Measurements from ENCODE around the gene FAM110C.
"Not testable (repeated sequence)": the region's sequence is repeated elsewhere in the genome, so short reads cannot be mapped to it uniquely, and the experiment has no call there.

The FAM110C gene

DNA sequence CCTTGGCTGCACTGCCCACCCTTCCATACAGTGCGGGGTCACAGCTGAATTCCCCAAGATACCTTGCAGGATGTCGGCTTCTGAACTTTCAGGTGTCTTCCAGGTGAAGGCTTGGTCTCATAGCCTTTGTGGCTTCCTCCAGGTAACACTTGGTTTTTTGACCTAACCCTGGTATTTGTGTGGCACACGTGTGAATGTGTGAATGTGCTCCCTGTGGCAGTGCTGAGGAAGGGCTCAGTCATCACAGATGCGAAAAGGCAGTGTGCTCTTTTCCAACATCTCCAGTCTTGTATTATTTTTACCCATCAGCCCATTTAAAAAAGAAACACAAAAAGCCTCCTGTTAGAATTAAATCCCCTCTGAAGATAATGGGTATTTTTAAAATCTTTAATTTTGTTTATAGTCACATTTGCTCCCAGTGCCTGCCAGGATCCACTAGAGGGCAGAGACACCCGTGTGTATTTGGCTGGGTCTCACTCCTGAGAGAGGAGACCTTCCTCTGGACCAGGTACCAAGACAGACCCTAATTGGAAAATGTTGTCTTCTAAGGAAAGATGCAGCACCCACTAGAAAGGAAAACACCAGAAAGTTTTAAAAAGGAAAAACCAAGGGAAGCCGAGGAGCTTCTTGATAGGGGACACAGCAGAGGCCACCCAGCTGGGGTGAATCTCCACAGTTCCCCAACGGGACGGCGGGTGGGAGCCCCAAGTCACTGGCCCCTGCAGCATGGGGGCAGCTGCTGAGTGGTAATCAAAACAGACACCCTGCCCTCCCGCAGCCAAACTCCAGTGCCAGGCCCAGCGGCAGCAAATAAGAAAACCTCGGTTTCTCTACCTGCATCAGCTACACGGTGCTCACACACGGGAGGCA is 27.7 kb downstream of the FAM110C start:
- TF ChIP-seq, protein P1, sequence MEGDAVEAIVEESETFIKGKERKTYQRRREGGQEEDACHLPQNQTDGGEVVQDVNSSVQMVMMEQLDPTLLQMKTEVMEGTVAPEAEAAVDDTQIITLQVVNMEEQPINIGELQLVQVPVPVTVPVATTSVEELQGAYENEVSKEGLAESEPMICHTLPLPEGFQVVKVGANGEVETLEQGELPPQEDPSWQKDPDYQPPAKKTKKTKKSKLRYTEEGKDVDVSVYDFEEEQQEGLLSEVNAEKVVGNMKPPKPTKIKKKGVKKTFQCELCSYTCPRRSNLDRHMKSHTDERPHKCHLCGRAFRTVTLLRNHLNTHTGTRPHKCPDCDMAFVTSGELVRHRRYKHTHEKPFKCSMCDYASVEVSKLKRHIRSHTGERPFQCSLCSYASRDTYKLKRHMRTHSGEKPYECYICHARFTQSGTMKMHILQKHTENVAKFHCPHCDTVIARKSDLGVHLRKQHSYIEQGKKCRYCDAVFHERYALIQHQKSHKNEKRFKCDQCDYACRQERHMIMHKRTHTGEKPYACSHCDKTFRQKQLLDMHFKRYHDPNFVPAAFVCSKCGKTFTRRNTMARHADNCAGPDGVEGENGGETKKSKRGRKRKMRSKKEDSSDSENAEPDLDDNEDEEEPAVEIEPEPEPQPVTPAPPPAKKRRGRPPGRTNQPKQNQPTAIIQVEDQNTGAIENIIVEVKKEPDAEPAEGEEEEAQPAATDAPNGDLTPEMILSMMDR (conservative IDR thresholded peaks at IDR 0.05; ENCODE audit: low read length): peak; percentile 46
- DNase-seq (ENCODE audit: low read depth): no peak
- no peak overlapping the region for H3K4me3 ChIP-seq (ENCODE audit: low read length)

DNA sequence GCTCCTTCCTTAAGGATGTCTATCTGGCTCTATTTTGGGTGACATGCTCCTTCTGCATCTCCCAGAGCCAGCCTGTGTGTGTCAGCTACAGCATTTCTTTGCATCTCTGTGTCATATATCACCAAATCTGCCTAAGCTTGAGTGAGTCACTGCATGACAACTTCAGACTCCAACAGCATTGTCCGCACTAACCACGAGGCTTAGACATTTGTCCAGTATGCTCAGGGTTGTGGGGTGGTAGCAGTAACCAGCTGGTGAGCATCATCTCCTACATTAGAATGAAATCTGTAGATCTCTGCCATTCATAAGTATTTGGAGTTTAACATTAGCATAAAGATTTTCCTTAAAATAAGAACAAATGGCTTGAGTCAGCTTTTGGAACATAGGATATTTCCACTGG is 30.4 kb downstream of the FAM110C start:
- not testable (repeated sequence) for DNase-seq (ENCODE audit: low read depth); H3K4me3 ChIP-seq (ENCODE audit: low read length)

DNA sequence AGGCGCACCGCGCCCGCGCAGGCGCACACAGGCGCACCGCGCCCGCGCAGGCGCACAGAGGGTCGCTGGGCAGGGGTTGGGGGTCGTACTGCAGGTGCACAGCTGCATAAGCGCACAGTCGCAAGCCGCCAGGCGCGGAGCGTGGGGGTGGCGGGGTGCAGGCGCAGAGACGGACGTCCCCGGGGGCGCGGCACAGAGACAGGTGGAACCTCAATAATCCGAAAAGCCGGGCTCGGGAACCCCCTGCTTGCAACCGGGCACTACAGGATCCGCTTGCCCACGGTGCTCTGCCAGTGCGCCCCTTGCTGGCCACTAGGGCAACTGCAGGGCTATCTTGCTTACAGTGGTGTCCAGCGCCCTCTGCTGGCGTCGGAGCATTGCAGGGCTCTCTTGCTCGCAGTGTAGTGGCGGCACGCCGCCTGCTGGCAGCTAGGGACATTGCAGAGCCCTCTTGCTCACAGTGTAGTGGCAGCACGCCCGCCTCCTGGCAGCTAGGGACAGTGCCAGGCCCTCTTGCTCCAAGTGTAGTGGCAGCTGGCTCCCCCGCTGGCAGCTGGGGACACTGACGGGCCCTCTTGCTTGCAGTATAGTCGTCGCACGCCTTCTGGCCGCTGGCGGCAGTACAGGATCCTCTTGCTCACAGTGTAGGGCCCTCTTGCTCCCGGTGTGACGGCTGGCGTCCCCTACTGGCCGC is 34.9 kb downstream of the FAM110C start:
- DNase-seq (ENCODE audit: low read depth): peak; percentile 4
- TF ChIP-seq, protein P1 (conservative IDR thresholded peaks at IDR 0.05; ENCODE audit: low read length): peak; percentile 21
- no peak overlapping the region for H3K4me3 ChIP-seq (ENCODE audit: low read length)

DNA sequence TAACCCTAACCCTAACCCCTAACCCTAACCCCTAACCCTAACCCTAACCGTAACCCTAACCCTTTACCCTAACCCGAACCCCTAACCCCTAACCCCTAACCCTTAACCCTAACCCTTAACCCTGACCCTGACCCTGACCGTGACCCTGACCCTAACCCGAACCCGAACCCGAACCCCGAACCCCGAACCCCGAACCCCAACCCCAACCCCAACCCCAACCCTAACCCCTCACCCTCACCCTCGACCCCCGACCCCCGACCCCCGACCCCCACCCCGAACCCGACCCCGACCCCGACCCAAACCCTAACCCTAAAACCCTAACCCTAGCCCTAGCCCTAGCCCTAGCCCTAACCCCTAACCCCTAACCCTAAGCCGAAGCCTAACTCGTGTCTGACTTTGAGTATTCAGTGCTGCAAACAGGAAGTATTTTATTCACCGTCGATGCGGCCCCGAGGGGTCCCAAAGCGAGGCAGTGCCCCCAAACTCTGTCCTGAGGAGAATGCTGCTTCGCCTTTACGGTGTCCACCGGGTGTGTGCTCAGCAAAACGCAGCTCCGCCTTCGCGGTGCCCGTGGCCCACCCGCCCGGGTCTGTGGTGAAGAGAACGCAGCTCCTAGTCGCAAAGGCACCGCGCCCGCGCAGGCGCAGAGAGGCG is 36.0 kb downstream of the FAM110C start:
- no peak for DNase-seq (ENCODE audit: low read depth)
- H3K4me3 ChIP-seq (ENCODE audit: low read length): no peak overlapping the region
- TF ChIP-seq, protein P1 (conservative IDR thresholded peaks at IDR 0.05; ENCODE audit: low read length): no peak
